Measurements from ENCODE around the gene GRAMD1A. TPM values are rescaled to one million over a fixed set of nuclear protein-coding genes. Genes with fewer than 3 reads are reported as not detected.

GRAMD1A gene
- total RNA-seq, 1 donor from 2014 or later, result 27.2 TPM

GRCh38 chr19:35061583-35062373 lies 61.7 kb downstream of the GRAMD1A start:
- no peaks in the 10 kb centered on the region for H3K9me3 Mint-ChIP-seq
- Histone ChIP-seq H4K20me1 (ENCODE audit: low read depth) (no peaks in the 10 kb centered on the region), H3K36me3 (no peaks in the 10 kb centered on the region), H3K27me3 (peaks cover 17% of the 10 kb centered on the region), H3K79me2 (ENCODE audit: low read depth) (no peaks in the 10 kb centered on the region), H3K4me2 (no peak overlapping the region), H3K27ac (no peak overlapping the region), H3K4me3 (no peak overlapping the region), H2AFZ (replicated peaks) (no peak overlapping the region), H3F3A (ENCODE audit: low read depth) (peaks cover 1% of the 10 kb centered on the region), H3K4me1 (no peaks in the 10 kb centered on the region), H3K9ac (no peak overlapping the region), H3K9me3 (ENCODE audit: low read depth) (no peaks in the 10 kb centered on the region)
- no peak for TF ChIP-seq EZH2 (IDR thresholded peaks at IDR 0.05)
- TF ChIP-seq EZH2phosphoT487 (IDR thresholded peaks at IDR 0.05), result no peak
- no peak for TF ChIP-seq CTCF (IDR thresholded peaks at IDR 0.05)
- no peak for DNase-seq (ENCODE audit: low spot score)
- H3K27ac Mint-ChIP-seq, result no peak overlapping the region
- no peak overlapping the region for H3K4me3 Mint-ChIP-seq
- no peaks in the 10 kb centered on the region for H3K36me3 Mint-ChIP-seq
- no peaks in the 10 kb centered on the region for H3K4me1 Mint-ChIP-seq
- peaks cover 4% of the 10 kb centered on the region for H3K27me3 Mint-ChIP-seq (ENCODE audit: insufficient read depth, low read depth)

- Mint-ChIP-seq H3K4me3 (no peak overlapping the region), H3K27ac (no peak overlapping the region), H3K36me3 (no peaks in the 10 kb centered on the region), H3K27me3 (ENCODE audit: insufficient read depth, low read depth) (peaks cover 4% of the 10 kb centered on the region), H3K9me3 (no peaks in the 10 kb centered on the region), H3K4me1 (peaks cover 6% of the 10 kb centered on the region)
- H4K20me1 ChIP-seq (ENCODE audit: low read depth), result no peaks in the 10 kb centered on the region
- peaks cover under 1% of the 10 kb centered on the region for H3K4me1 ChIP-seq
- H3K27me3 ChIP-seq, result peaks cover 17% of the 10 kb centered on the region
- no peak overlapping the region for H3K4me3 ChIP-seq
- no peak overlapping the region for H2AFZ ChIP-seq (replicated peaks)
- no peak overlapping the region for H3K27ac ChIP-seq
- H3K4me2 ChIP-seq, result no peak overlapping the region
- H3K9me3 ChIP-seq (ENCODE audit: low read depth), result no peaks in the 10 kb centered on the region
- H3K9ac ChIP-seq, result no peak overlapping the region
- H3K36me3 ChIP-seq, result no peaks in the 10 kb centered on the region
- peaks cover 1% of the 10 kb centered on the region for H3F3A ChIP-seq (ENCODE audit: low read depth)
- H3K79me2 ChIP-seq (ENCODE audit: low read depth), result no peaks in the 10 kb centered on the region
- TF ChIP-seq CTCF (IDR thresholded peaks at IDR 0.05) (no peak), EZH2 (IDR thresholded peaks at IDR 0.05) (no peak), EZH2phosphoT487 (IDR thresholded peaks at IDR 0.05) (no peak)
- DNase-seq (ENCODE audit: low spot score), result no peak
Measured at GRCh38 chr19:35062942-35063341, 62.8 kb downstream of the GRAMD1A start.

GRCh38 chr19:35063940-35064818 lies 64.1 kb downstream of the GRAMD1A start:
- Histone ChIP-seq H3K4me3 (no peak overlapping the region), H3K9me3 (ENCODE audit: low read depth) (no peaks in the 10 kb centered on the region), H3K9ac (no peak overlapping the region), H3K27ac (no peak overlapping the region), H3K27me3 (peaks cover 17% of the 10 kb centered on the region), H4K20me1 (ENCODE audit: low read depth) (no peaks in the 10 kb centered on the region), H3K4me2 (no peak overlapping the region), H3K79me2 (ENCODE audit: low read depth) (no peaks in the 10 kb centered on the region), H2AFZ (replicated peaks) (no peak overlapping the region), H3K4me1 (peaks cover 13% of the 10 kb centered on the region), H3K36me3 (no peaks in the 10 kb centered on the region), H3F3A (ENCODE audit: low read depth) (peaks cover 13% of the 10 kb centered on the region)
- Mint-ChIP-seq H3K9me3 (no peaks in the 10 kb centered on the region), H3K4me3 (no peak overlapping the region), H3K36me3 (no peaks in the 10 kb centered on the region), H3K27me3 (ENCODE audit: insufficient read depth, low read depth) (peaks cover 4% of the 10 kb centered on the region), H3K4me1 (peaks cover 14% of the 10 kb centered on the region), H3K27ac (no peak overlapping the region)
- DNase-seq (ENCODE audit: low spot score), result no peak
- TF ChIP-seq EZH2 (IDR thresholded peaks at IDR 0.05) (no peak), EZH2phosphoT487 (IDR thresholded peaks at IDR 0.05) (no peak), CTCF (IDR thresholded peaks at IDR 0.05) (no peak)
